ENCODE measurements around the gene C1QTNF4. TPM values are rescaled to one million over a fixed set of nuclear protein-coding genes. Genes with fewer than 3 reads are reported as not detected.
A peak's percentile ranks its signal among the peaks of the same experiment; 100 is the strongest.

Gene C1QTNF4
- total and polyA plus RNA-seq, 2 experiments from 2014 or later: 50.8 to 80.9 TPM

- no peaks in the 10 kb centered on the region for H3K36me3 ChIP-seq
- TF ChIP-seq CTCF (IDR thresholded peaks at IDR 0.05; ENCODE audit: low read depth, low read length): no peak
- DNase-seq (ENCODE audit: low read depth in 1 of 2, low spot score in 1 of 2): no peak
- H3K9me3 ChIP-seq (ENCODE audit: low read depth): no peaks in the 10 kb centered on the region
- H3K4me1 ChIP-seq (ENCODE audit: low read depth): peaks cover 3% of the 10 kb centered on the region
- no peaks in the 10 kb centered on the region for H3K27me3 ChIP-seq
- H3K27ac ChIP-seq: no peak overlapping the region
- H3K4me3 ChIP-seq: no peak overlapping the region
Measured at GRCh38 chr11:47545298-47545697, 48.9 kb downstream of the C1QTNF4 start.

DNA sequence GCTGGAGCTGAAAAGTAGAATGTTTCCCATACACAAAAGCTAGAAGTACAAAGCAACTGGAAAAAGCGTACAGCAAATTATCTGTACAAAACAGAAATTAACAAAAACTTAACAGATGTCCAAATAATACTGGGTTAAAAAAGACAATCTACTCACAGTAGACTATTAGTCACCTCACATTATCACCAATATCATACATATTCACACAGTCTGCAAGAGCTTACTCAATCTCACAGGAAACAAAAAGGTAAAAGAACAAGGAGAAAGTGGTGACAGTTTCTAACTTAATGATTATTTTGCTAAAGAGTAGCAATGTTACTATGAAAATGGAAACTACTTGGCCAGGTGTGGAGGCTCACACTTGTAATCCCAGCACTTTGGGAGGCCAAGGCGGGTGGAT lies 53.1 kb downstream of the C1QTNF4 start:
- no peak for DNase-seq (ENCODE audit: low read depth in 1 of 2, low spot score in 1 of 2)
- peak overlapping the region; percentile 63 for H3K27ac ChIP-seq

GRCh38 chr11:47539681-47540039 lies 54.6 kb downstream of the C1QTNF4 start:
- no peaks in the 10 kb centered on the region for H3K36me3 ChIP-seq
- no peak for DNase-seq (ENCODE audit: low read depth in 1 of 2, low spot score in 1 of 2)
- H3K9me3 ChIP-seq (ENCODE audit: low read depth): no peaks in the 10 kb centered on the region
- H3K4me1 ChIP-seq (ENCODE audit: low read depth): peaks cover 10% of the 10 kb centered on the region
- no peak overlapping the region for H3K4me3 ChIP-seq
- no peaks in the 10 kb centered on the region for H3K27me3 ChIP-seq
- peak overlapping the region; percentile 63 for H3K27ac ChIP-seq
- no peak for TF ChIP-seq CTCF (IDR thresholded peaks at IDR 0.05; ENCODE audit: low read depth, low read length)

More for the DNA sequence above, 53.1 kb downstream of the C1QTNF4 start:
- Histone ChIP-seq H3K4me3 (no peak overlapping the region), H3K27me3 (no peaks in the 10 kb centered on the region), H3K9me3 (ENCODE audit: low read depth) (no peaks in the 10 kb centered on the region), H3K36me3 (no peaks in the 10 kb centered on the region), H3K4me1 (ENCODE audit: low read depth) (peaks cover 10% of the 10 kb centered on the region)
- TF ChIP-seq CTCF (IDR thresholded peaks at IDR 0.05; ENCODE audit: low read depth, low read length): no peak

Other genes starting within 250 kb of the C1QTNF4 start
- 489 and 605 TPM in 2 replicates for gene MYBPC3, start 241.7 kb downstream of the C1QTNF4 start, total RNA-seq
- gene MYBPC3, start 241.7 kb downstream of the C1QTNF4 start, polyA plus RNA-seq: 476 and 751 TPM in 2 replicates
- gene SPI1, start 215.9 kb downstream of the C1QTNF4 start, total RNA-seq: not detected in 2 replicates
- 0.56 and 1.3 TPM in 2 replicates for gene SPI1, start 215.9 kb downstream of the C1QTNF4 start, polyA plus RNA-seq
- gene SLC39A13, start 185.8 kb downstream of the C1QTNF4 start, total RNA-seq: 71.7 and 79.4 TPM in 2 replicates
- gene SLC39A13, start 185.8 kb downstream of the C1QTNF4 start, polyA plus RNA-seq: 80.8 and 86.6 TPM in 2 replicates
- gene PSMC3, start 168.0 kb downstream of the C1QTNF4 start, total RNA-seq: 107 and 161 TPM in 2 replicates
- 161 and 236 TPM in 2 replicates for gene PSMC3, start 168.0 kb downstream of the C1QTNF4 start, polyA plus RNA-seq
- gene RAPSN, start 145.3 kb downstream of the C1QTNF4 start, total RNA-seq: not detected in 2 replicates
- gene RAPSN, start 145.3 kb downstream of the C1QTNF4 start, polyA plus RNA-seq: not detected in 2 replicates
- 72.2 and 178 TPM in 2 replicates for gene CELF1, start 41.3 kb downstream of the C1QTNF4 start, total RNA-seq
- gene CELF1, start 41.3 kb downstream of the C1QTNF4 start, polyA plus RNA-seq: 98.9 and 162 TPM in 2 replicates
- 212 and 246 TPM in 2 replicates for gene PTPMT1, start 28.8 kb downstream of the C1QTNF4 start, total RNA-seq
- 123 and 143 TPM in 2 replicates for gene PTPMT1, start 28.8 kb downstream of the C1QTNF4 start, polyA plus RNA-seq
- gene KBTBD4, start 15.4 kb downstream of the C1QTNF4 start, total RNA-seq: 16.9 and 22.5 TPM in 2 replicates
- gene KBTBD4, start 15.4 kb downstream of the C1QTNF4 start, polyA plus RNA-seq: 18.6 and 23.9 TPM in 2 replicates
- gene NDUFS3, start 15.3 kb downstream of the C1QTNF4 start, total RNA-seq: 79.1 and 128 TPM in 2 replicates
- 210 and 232 TPM in 2 replicates for gene NDUFS3, start 15.3 kb downstream of the C1QTNF4 start, polyA plus RNA-seq
- not detected in 2 replicates for gene FAM180B, start 7.7 kb downstream of the C1QTNF4 start, total RNA-seq
- gene FAM180B, start 7.7 kb downstream of the C1QTNF4 start, polyA plus RNA-seq: 0.12 TPM in 1 of 2 replicates, not detected in the other
- gene MTCH2, start 48.1 kb upstream of the C1QTNF4 start, total RNA-seq: 72.6 and 97.5 TPM in 2 replicates
- 231 and 271 TPM in 2 replicates for gene MTCH2, start 48.1 kb upstream of the C1QTNF4 start, polyA plus RNA-seq
- gene AGBL2, start 121.0 kb upstream of the C1QTNF4 start, total RNA-seq: 0.25 and 0.69 TPM in 2 replicates
- 1.7 TPM in 1 of 2 replicates, not detected in the other for gene AGBL2, start 121.0 kb upstream of the C1QTNF4 start, polyA plus RNA-seq
- gene FNBP4, start 172.9 kb upstream of the C1QTNF4 start, total RNA-seq: 57.8 and 104 TPM in 2 replicates
- gene FNBP4, start 172.9 kb upstream of the C1QTNF4 start, polyA plus RNA-seq: 51.2 and 104 TPM in 2 replicates